GM21717 (cell line): ENCODE measurements around the gene SF3A1.
A peak's percentile ranks its signal among the peaks of the same experiment; 100 is the strongest.

ENCODE experiments used
- ATAC-seq: cut with Tn5 transposase; IDR thresholded peaks from one replicate; pipeline ENCODE4 v1.9.1; 2021; ENCODE audit warnings: mild to moderate bottlenecking, moderate library complexity; ENCODE audit not compliant: unreplicated experiment

Gene SF3A1

DNA sequence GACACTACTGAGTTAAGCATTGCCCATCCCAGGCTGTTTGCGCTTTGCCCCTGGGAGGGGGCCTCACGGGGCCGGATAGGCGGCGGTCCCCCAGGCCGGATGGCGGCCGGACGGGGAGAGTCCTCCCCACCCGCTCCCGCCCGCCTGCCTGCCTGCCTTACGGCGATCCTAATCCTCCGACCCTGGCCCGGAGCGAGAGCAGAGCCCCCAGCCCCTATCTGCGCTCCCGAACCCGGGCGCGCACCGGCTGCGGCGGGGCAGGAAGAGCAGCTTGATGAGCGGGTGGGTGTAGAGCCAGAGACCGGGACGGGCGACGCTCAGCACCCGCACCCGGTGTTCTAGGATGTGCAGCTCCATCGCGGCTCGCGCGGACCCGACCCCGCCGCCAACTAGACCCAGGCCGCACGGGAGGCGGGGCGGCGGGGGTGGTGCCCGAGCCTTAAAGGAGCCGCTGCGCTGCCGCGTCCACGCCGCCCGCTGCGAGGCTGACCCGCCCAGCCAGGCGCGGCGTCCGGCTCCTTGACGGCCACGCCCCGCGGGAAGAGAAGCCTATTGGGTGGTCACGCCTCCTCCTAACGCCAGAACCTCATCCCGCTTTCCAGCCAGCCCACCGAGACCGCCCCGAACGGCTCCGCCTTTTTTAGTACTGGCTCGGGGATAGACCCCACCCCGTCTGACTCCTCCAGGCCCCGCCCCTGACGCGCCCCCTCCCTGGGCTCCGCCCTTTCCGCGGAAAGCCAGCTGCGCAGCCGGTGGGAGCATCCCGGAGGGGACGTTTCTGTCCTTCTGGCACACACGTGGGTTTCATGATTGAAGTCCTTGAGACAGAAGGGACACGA is 67.3 kb downstream of the SF3A1 start, which contains the start of gene CASTOR1:
CASTOR1 (minus strand) TSS at position 365 of the 839 bp plus-strand sequence; CDS start at position 357, 8 bp downstream.
- ATAC-seq, result peak; percentile 54

DNA sequence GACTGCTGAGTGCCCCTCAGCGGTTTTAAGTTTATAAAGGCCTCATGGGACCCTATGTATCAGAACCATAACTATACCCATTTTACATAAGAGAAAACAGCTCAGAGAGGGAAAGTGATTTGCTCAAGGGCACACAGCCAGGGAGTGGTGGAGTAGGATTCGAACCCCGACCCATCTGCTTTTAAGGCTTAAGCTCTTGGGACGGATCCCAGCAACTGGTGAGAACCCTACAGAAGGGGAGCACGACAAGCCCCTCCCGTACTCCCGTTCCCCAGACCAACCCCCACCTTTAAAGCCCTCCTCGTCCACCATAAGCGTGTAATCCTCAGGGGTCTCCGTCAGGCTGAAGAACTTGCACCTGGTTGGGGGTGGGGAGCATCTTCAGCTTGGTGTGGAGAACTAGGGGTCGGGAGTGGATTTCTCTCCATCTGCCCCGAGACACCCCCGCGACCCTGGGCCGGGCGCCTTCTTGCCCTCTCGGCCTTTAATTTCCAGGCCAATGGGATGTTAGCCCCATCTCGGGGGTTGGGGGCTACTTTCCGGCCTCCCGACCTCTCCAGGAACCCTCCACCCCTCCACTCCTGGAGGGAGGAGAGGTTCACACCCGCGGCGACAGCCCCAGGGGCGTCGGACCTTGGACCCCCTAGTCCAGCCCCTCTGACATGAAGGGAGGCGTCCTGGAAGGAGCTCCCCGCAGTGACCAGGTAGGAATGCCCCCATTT is 68.1 kb downstream of the SF3A1 start:
- ATAC-seq, result no peak

DNA sequence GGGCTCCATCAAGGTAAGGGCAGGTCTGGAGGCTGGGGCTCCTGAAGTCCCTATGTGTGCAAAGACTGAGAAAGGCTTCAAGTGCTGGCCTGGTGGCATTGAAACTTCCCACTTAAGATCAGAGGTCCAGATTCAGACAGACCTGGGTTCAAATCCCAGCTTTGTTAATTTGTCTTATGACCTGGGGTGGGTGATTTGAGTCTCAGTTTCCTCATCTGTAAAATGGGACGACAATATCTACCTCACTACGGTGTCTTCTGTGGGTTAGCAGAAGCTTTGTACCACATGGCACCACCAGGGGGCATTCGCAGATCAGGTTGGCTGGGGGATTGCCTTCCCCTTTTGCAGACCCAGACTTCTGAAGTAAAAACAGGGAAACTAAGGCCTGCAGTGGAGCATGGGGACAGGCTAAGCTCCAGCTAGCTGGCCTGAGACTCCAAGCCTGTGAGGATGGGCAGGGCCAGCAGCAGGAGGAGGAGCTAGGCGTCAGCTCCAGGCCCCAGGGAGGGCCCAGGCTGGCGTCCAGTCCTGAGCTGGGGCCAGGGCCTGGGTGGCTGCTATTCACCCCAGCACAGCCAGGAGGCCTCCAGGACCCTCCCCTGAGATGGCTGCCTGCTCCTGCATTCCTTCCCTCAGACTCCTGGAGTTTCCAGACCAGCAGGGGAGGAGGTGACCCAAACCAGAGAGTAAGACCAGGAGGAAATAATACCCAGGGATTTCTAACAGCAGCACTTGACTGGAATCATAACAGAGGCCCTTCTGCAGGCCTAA is 68.9 kb downstream of the SF3A1 start:
- no peak for ATAC-seq

DNA sequence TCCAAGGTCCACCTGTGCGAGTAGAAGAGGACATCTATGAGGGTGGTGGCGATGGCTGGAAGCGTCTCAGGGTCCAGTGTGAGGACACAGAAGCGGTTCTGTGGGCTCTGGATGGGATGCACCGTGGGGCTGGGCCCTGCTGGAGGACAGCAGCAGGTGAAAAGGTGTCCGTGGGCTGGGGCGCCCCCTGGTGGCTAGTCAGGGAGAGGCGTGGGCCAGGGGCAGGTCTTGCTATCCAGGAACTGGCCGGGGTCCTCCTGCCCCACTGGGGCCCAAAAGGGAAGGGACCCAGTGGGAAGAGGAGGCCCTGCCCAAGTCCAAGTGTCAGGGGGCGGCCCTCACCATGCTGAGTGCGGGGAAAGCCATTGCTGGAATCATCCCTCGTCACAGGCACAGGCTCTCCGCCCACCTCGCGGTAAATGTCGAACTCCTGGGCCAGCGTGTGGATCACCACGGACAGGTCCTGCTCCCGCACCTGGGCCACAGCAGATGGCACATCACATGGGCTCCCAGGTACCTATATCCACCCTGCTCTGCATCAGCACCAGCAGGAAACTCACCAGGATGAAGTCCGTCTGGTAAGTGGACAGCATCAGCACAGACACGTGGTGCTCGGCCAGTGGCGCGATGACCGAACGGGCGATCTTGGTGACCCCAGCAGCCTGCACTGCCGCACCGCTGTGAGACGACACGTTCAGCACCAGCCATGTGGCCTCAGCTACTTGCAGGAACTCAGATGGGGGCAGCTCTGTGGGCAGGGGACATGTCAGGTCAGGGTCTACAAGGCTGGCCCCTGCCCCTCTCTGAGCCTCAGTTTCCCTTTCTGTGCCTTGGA is 69.7 kb downstream of the SF3A1 start:
- no peak for ATAC-seq

DNA sequence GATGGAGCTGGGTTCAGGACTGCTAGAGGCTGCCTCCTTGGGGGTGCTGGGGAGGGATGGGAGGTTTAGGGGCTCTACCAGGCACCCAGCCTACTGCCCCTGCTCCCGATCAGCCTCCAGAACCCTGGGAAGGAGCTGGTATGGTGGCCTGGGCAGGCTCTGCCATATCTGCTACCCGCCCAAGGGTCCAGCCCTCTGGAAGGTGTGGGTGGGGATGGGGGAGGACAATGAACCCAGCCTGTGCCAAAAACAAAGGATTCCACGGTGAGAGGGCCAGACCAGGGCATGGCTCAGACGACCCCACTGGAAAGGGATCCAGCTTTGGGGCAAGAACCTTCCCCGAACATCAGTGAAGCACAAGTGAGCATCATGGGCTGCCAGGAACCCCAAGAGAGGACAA is 70.4 kb downstream of the SF3A1 start:
- ATAC-seq, result no peak

DNA sequence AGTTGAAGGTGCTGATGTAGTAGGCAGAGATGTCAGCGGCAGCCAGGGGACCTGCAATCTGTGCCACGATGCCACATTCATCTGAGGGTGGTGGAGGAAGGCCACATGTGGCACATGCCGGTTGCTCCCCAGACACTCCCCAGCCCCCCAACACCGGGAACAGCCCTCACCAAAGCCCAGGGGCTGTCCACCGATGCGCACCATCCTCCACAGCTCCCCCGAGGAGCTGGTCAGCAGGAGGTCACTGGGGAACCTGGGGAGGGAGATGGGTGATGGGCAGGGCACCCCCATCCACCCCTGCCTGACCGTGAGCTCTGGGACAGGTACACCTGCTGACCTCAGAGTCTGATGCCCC is 70.9 kb downstream of the SF3A1 start:
- no peak for ATAC-seq

DNA sequence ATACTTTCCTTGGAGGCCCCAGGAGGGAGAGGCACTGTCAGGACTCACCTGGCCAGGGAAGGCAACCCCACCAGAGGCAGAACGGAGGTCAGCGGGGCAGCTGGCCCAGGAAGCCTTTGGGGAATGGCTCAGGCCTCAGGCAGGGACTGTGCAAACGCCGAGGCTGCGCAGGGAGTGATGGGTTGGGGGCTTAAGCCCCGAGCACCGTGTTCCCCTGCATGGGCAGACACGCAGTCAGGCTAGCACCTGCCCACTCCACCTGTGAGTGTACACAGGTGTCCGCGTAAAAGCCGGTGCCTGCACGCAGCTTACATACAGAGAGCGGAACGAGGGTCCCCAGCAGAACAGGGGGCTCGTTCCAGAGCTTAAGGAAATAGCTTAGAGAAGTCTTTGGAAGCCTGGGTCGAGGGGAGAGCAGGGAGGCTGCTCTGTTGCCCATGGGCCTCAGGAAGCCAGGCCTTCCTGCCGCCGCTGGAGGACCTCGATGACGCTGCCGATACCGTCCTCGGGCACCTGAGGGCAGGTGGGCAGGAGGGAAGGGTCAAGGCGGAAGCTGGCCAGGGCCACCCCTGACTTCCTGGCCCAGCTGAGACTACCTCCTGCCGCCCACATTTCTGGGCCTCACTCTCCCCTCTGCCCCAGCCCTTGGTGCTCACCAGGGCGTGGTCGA is 71.4 kb downstream of the SF3A1 start:
- no peak for ATAC-seq

DNA sequence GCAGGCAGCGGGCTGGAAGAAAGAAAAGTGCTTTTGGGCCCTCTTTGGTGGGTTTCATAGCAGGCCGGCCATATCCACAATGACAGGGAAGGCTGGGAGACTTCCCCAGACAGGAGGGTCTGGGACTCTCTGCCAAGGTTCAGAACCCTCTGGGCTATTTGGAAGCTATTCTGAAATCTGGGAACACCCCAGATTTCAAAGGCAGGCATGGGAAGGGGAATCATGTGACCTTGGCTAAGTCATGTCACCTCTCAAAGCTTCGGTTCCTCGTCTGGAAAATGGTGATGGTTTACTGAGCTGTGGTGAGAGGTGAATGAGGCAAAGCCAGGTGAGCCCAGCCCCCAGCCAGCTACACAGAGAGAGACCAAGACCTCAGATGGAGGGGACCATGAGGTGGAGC is 72.0 kb downstream of the SF3A1 start:
- no peak for ATAC-seq

DNA sequence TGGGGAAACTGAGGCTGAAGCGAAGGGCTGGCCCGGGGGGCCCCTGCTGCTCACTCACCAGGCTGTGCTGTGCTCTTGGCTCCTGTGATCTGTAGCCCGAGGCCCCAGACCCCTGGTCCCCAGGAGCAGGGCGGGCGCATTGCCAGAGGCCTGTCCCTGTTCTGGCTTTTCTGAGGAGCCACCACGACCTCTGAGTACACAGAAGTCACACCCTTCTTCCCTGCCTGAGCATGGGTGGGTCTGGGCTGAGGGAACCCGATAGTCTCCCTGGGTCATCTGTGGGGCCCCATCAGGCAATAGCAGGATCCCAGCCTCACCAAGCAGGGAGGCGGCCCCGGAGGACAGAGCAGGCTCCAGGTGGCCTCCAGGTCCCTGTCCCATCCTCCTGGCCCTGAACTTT is 72.5 kb downstream of the SF3A1 start:
- no peak for ATAC-seq

DNA sequence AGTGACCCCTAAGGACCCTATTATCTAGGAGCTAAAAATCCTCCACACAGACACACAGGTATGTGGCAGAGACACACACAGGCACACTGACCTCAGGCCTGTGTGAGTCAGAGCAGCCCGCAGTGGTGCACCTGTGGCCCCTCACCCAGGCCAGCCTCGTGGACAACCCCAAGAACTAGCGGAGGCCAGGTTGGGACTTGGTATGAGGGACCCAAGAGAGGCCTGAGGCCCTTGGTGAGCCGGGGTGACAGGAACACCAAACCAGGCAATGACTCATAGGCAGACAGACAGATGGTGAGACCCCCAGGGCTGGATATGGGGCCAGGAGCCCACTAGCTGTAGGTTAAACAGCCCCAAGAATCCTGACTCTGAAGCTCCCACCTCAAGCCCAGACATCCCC is 73.4 kb downstream of the SF3A1 start:
- no peak for ATAC-seq

DNA sequence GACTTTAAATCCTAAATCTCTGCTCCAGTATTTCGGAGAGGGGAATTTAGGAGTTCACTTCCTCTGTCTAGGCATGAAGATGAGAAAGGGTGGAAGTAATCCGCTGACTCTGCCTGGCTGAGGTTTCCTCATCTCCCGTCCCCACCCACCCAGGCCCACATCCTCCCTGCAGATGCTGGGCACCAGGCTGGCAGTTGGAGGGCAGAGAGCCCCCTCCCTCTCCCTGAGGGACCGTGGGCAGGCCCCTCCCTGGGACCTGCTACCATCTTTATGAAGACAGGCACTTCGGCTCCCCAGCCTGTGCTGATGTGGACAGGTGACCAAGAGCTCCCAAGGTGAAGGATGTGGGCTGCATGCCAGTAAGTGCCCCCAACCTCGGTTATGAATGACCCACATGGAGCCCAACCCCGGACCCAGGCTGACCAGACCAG is 74.1 kb downstream of the SF3A1 start:
- ATAC-seq, result no peak
